ENCODE results near the gene ASAP3.

ASAP3 gene

DNA sequence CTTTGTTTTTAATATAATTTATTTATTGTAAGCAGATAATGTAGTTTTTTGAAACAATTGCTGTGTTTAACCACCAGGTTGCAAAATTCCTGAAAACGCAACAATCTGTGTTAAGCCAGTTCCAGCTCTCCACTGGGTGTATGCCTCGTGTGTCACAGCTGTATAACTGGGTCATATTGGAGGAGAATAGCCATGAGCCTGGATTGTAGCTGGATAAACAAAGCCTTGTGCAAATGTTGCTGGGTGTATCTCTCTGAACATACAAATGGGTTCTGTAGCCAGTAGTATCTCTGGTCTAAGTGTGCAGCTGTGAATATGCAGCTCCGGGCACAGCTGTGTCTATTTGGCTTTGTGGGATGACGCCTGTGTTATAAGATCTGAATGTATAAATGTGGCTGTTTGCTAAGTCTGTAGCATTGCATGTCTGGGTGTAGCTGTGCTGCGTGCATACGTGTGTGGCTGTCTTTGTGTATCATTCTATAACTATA, 62.2 kb downstream of the ASAP3 start:
- Histone ChIP-seq H3K9me3 (ENCODE audit: control insufficient read depth, low read length) (no peaks in the 10 kb centered on the region), H2BK12ac (ENCODE audit: low read length in 2 of 2) (peak overlapping the region; percentile 1 to 33), H3K4ac (ENCODE audit: low read depth in 1 of 2, low read length in 2 of 2) (peak overlapping the region; percentile 42 to 70), H3K9ac (ENCODE audit: low read length) (peak overlapping the region; percentile 52), H2BK5ac (ENCODE audit: low read depth, low read length, poor library complexity, severe bottlenecking) (no peak overlapping the region), H3K4me1 (ENCODE audit: control insufficient read depth, insufficient read depth, low read depth, low read length) (peaks cover 32% of the 10 kb centered on the region), H2BK120ac (ENCODE audit: low read depth, low read length) (peak overlapping the region; percentile 40), H3K36me3 (ENCODE audit: control insufficient read depth in 1 of 2, insufficient read depth in 2 of 2, low read depth in 1 of 2, low read length in 2 of 2) (peaks cover 2 to 20% of the 10 kb centered on the region in 2 experiments), H3K14ac (ENCODE audit: low read length in 2 of 2) (no peak overlapping the region), H2AFZ (ENCODE audit: low read depth, low read length) (peak overlapping the region; percentile 0), H3K4me2 (ENCODE audit: low read length, poor library complexity, severe bottlenecking) (no peak overlapping the region), H2BK15ac (ENCODE audit: low read depth, poor library complexity, severe bottlenecking) (no peak overlapping the region), H4K91ac (ENCODE audit: low read length) (peak overlapping the region; percentile 20), H3K79me1 (replicated peaks; ENCODE audit: low read length, poor library complexity, severe bottlenecking) (peaks cover 2% of the 10 kb centered on the region), H3K4me3 (ENCODE audit: insufficient read depth in 1 of 2, low read depth in 1 of 2, low read length in 2 of 2) (peak overlapping the region in 1 of 2 experiments; percentile 52), H3K23ac (ENCODE audit: low read length in 2 of 2) (no peak overlapping the region), H3K27me3 (ENCODE audit: control insufficient read depth in 1 of 2, insufficient read depth in 1 of 2, low read length in 2 of 2) (no peaks in the 10 kb centered on the region), H3K27ac (ENCODE audit: low read length, poor library complexity, severe bottlenecking) (no peak overlapping the region), H3K18ac (ENCODE audit: low read depth in 1 of 2, low read length in 2 of 2) (peak overlapping the region; percentile 41 to 90), H2AK5ac (ENCODE audit: low read length, severe bottlenecking) (no peak overlapping the region), H4K8ac (ENCODE audit: low read length) (peak overlapping the region; percentile 73)
- 79% methylated on average over 6 of the region's 6 CpGs for WGBS
- DNase-seq: peak; percentile 79

DNA sequence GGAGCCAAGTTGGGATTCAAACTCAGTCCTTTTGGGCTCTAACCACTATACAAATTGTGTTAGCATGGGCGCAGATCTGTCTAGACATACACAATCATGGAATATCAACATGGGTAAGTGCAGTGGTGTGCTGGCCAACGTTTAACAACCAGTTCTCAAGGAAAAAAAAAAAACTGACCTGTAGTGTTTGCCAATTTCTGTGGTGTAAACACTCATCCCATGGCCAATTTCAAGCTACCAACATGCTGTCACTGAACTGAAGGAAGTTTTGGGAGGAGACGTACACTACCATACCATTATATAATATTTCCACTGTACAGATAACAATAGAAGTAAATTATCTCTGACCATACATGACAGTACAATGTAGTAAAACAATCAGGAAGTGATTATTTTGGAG, 62.6 kb downstream of the ASAP3 start:
- Histone ChIP-seq H2AK5ac (ENCODE audit: low read length, severe bottlenecking) (no peak overlapping the region), H3K79me1 (replicated peaks; ENCODE audit: low read length, poor library complexity, severe bottlenecking) (peaks cover 2% of the 10 kb centered on the region), H3K23ac (ENCODE audit: low read length in 2 of 2) (no peak overlapping the region), H2BK120ac (ENCODE audit: low read depth, low read length) (no peak overlapping the region), H2BK12ac (ENCODE audit: low read length in 2 of 2) (peak overlapping the region in 1 of 2 experiments; percentile 38), H2BK5ac (ENCODE audit: low read depth, low read length, poor library complexity, severe bottlenecking) (no peak overlapping the region), H3K18ac (ENCODE audit: low read depth in 1 of 2, low read length in 2 of 2) (no peak overlapping the region), H3K4me3 (ENCODE audit: insufficient read depth in 1 of 2, low read depth in 1 of 2, low read length in 2 of 2) (no peak overlapping the region), H3K9me3 (ENCODE audit: control insufficient read depth, low read length) (no peaks in the 10 kb centered on the region), H4K8ac (ENCODE audit: low read length) (no peak overlapping the region), H4K91ac (ENCODE audit: low read length) (no peak overlapping the region), H3K27me3 (ENCODE audit: control insufficient read depth in 1 of 2, insufficient read depth in 1 of 2, low read length in 2 of 2) (no peaks in the 10 kb centered on the region), H2AFZ (ENCODE audit: low read depth, low read length) (no peak overlapping the region), H3K36me3 (ENCODE audit: control insufficient read depth in 1 of 2, insufficient read depth in 2 of 2, low read depth in 1 of 2, low read length in 2 of 2) (peaks cover 2 to 20% of the 10 kb centered on the region in 2 experiments), H3K27ac (ENCODE audit: low read length, poor library complexity, severe bottlenecking) (no peak overlapping the region), H3K9ac (ENCODE audit: low read length) (peak overlapping the region; percentile 52), H3K4me1 (ENCODE audit: control insufficient read depth, insufficient read depth, low read depth, low read length) (peaks cover 32% of the 10 kb centered on the region), H2BK15ac (ENCODE audit: low read depth, poor library complexity, severe bottlenecking) (no peak overlapping the region), H3K4me2 (ENCODE audit: low read length, poor library complexity, severe bottlenecking) (no peak overlapping the region), H3K4ac (ENCODE audit: low read depth in 1 of 2, low read length in 2 of 2) (no peak overlapping the region), H3K14ac (ENCODE audit: low read length in 2 of 2) (no peak overlapping the region)
- WGBS: 100% methylated on average over 1 of the region's 3 CpGs
- DNase-seq: peak; percentile 6

DNA sequence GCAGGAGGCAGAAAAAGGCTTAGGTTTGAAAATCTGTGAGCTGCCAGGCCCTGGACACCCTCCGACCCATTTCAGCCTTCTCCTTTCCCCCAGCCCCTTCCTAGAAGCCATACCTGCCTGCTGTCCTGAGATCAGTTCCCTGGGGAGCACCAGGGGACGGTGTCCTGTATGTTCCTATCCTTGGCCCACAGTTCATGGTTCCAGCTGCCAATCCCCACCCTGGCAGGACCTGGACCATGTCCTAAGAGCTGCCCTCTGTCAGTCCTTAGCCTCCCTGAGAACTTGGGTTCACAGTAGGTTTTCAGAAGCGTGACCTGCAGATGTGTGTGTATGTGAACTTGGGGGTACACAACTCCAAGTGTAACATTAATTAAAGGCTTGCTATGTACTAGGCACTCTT, 63.2 kb downstream of the ASAP3 start:
- H4K8ac ChIP-seq (ENCODE audit: low read length): no peak overlapping the region
- H2BK12ac ChIP-seq (ENCODE audit: low read length in 2 of 2): peak overlapping the region in 1 of 2 experiments; percentile 21
- no peak overlapping the region for H3K9ac ChIP-seq (ENCODE audit: low read length)
- H3K18ac ChIP-seq (ENCODE audit: low read depth in 1 of 2, low read length in 2 of 2): no peak overlapping the region
- H2BK120ac ChIP-seq (ENCODE audit: low read depth, low read length): no peak overlapping the region
- H3K79me1 ChIP-seq (replicated peaks; ENCODE audit: low read length, poor library complexity, severe bottlenecking): peaks cover 2% of the 10 kb centered on the region
- H2BK5ac ChIP-seq (ENCODE audit: low read depth, low read length, poor library complexity, severe bottlenecking): no peak overlapping the region
- H3K27me3 ChIP-seq (ENCODE audit: control insufficient read depth in 1 of 2, insufficient read depth in 1 of 2, low read length in 2 of 2): no peaks in the 10 kb centered on the region
- no peak overlapping the region for H3K4ac ChIP-seq (ENCODE audit: low read depth in 1 of 2, low read length in 2 of 2)
- 100% methylated on average over 2 of the region's 3 CpGs for WGBS
- H4K91ac ChIP-seq (ENCODE audit: low read length): no peak overlapping the region
- no peak overlapping the region for H2AK5ac ChIP-seq (ENCODE audit: low read length, severe bottlenecking)
- peak overlapping the region; percentile 21 for H2BK15ac ChIP-seq (ENCODE audit: low read depth, poor library complexity, severe bottlenecking)
- no peak overlapping the region for H3K27ac ChIP-seq (ENCODE audit: low read length, poor library complexity, severe bottlenecking)
- peaks cover 32% of the 10 kb centered on the region for H3K4me1 ChIP-seq (ENCODE audit: control insufficient read depth, insufficient read depth, low read depth, low read length)
- DNase-seq: no peak
- H3K4me3 ChIP-seq (ENCODE audit: insufficient read depth in 1 of 2, low read depth in 1 of 2, low read length in 2 of 2): no peak overlapping the region
- H3K9me3 ChIP-seq (ENCODE audit: control insufficient read depth, low read length): no peaks in the 10 kb centered on the region
- H2AFZ ChIP-seq (ENCODE audit: low read depth, low read length): no peak overlapping the region
- no peak overlapping the region for H3K23ac ChIP-seq (ENCODE audit: low read length in 2 of 2)
- peaks cover 0 to 15% of the 10 kb centered on the region in 2 experiments for H3K36me3 ChIP-seq (ENCODE audit: control insufficient read depth in 1 of 2, insufficient read depth in 2 of 2, low read depth in 1 of 2, low read length in 2 of 2)
- no peak overlapping the region for H3K4me2 ChIP-seq (ENCODE audit: low read length, poor library complexity, severe bottlenecking)
- no peak overlapping the region for H3K14ac ChIP-seq (ENCODE audit: low read length in 2 of 2)

DNA sequence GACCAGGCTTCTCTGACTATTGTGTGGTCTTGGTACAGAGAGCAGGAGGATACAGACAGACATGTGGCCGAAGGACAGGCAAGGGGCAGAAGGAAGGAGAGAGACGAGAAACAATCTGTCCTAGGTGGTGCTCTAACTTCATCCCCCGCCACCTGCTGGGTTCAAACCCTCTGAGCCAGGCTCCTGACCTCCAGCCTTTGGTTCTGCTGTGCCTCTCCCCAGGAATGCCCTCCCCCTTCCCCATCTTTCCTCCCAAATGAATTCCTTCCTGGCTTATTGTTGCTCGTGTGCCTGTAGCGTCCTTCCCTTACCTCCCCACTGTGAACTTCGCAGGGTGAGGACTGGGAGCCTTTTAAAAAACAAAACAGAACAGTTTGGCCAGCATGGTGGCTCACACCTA, 64.8 kb downstream of the ASAP3 start:
- 62% methylated on average over 6 of the region's 6 CpGs for WGBS
- no peaks in the 10 kb centered on the region for H3K9me3 ChIP-seq (ENCODE audit: control insufficient read depth, low read length)
- no peaks in the 10 kb centered on the region for H3K27me3 ChIP-seq (ENCODE audit: control insufficient read depth in 1 of 2, insufficient read depth in 1 of 2, low read length in 2 of 2)
- H2AK5ac ChIP-seq (ENCODE audit: low read length, severe bottlenecking): peak overlapping the region; percentile 35
- peaks cover 24% of the 10 kb centered on the region for H3K4me1 ChIP-seq (ENCODE audit: control insufficient read depth, insufficient read depth, low read depth, low read length)
- peaks cover 2% of the 10 kb centered on the region for H3K79me1 ChIP-seq (replicated peaks; ENCODE audit: low read length, poor library complexity, severe bottlenecking)
- H3K4me2 ChIP-seq (ENCODE audit: low read length, poor library complexity, severe bottlenecking): no peak overlapping the region
- no peak for DNase-seq
- H3K9ac ChIP-seq (ENCODE audit: low read length): no peak overlapping the region
- H2BK12ac ChIP-seq (ENCODE audit: low read length in 2 of 2): peak overlapping the region in 1 of 2 experiments; percentile 56
- no peak overlapping the region for H2AFZ ChIP-seq (ENCODE audit: low read depth, low read length)
- peaks cover 0 to 21% of the 10 kb centered on the region in 2 experiments for H3K36me3 ChIP-seq (ENCODE audit: control insufficient read depth in 1 of 2, insufficient read depth in 2 of 2, low read depth in 1 of 2, low read length in 2 of 2)
- no peak overlapping the region for H3K4ac ChIP-seq (ENCODE audit: low read depth in 1 of 2, low read length in 2 of 2)
- peak overlapping the region in 1 of 2 experiments; percentile 30 for H3K18ac ChIP-seq (ENCODE audit: low read depth in 1 of 2, low read length in 2 of 2)
- no peak overlapping the region for H4K8ac ChIP-seq (ENCODE audit: low read length)
- H3K14ac ChIP-seq (ENCODE audit: low read length in 2 of 2): no peak overlapping the region
- no peak overlapping the region for H3K23ac ChIP-seq (ENCODE audit: low read length in 2 of 2)
- no peak overlapping the region for H2BK5ac ChIP-seq (ENCODE audit: low read depth, low read length, poor library complexity, severe bottlenecking)
- H2BK120ac ChIP-seq (ENCODE audit: low read depth, low read length): no peak overlapping the region
- no peak overlapping the region for H3K4me3 ChIP-seq (ENCODE audit: insufficient read depth in 1 of 2, low read depth in 1 of 2, low read length in 2 of 2)
- H4K91ac ChIP-seq (ENCODE audit: low read length): no peak overlapping the region
- peak overlapping the region; percentile 30 for H2BK15ac ChIP-seq (ENCODE audit: low read depth, poor library complexity, severe bottlenecking)
- H3K27ac ChIP-seq (ENCODE audit: low read length, poor library complexity, severe bottlenecking): no peak overlapping the region

Data from mesenchymal stem cell (in vitro differentiated cells and primary cell).